SK-N-SH treated with all-trans-retinoic acid at 6 μM for 48 hours (cell line): ENCODE measurements around the gene VIT.

ENCODE experiments used
- ARNTL ChIP-seq: fragments of 450-650 bp; formaldehyde crosslinking; IDR thresholded peaks from 2 replicates; pipeline ENCODE4 v1.5.0; 2020; ENCODE audit warnings: low read depth, mild to moderate bottlenecking, moderate library complexity, borderline replicate concordance
- GLIS3 ChIP-seq: fragments of 250-450 bp; sonication (Bioruptor Pico); IDR thresholded peaks from 2 replicates; pipeline ENCODE4 v1.5.0; 2020; ENCODE audit warnings: mild to moderate bottlenecking, moderate library complexity
- ISL1 ChIP-seq: fragments of 250-450 bp; sonication (Bioruptor Pico); IDR thresholded peaks from 2 replicates; pipeline ENCODE4 v2.1.2; 2022; ENCODE audit warnings: mild to moderate bottlenecking, moderate library complexity
- OSR1 ChIP-seq: fragments of 250-450 bp; sonication (Bioruptor Pico); IDR thresholded peaks from 2 replicates; pipeline ENCODE4 v1.8.0; 2022; ENCODE audit warnings: moderate library complexity, mild to moderate bottlenecking, inconsistent platforms
- RARB ChIP-seq: fragments of 250-450 bp; sonication (Bioruptor Pico); IDR thresholded peaks from 2 replicates; pipeline ENCODE4 v1.8.0; 2021; ENCODE audit warnings: mild to moderate bottlenecking, moderate library complexity
- ZC3H10 ChIP-seq: fragments of 250-450 bp; sonication (Bioruptor Pico); IDR thresholded peaks from 2 replicates; pipeline ENCODE4 v1.5.1; 2021; ENCODE audit warnings: mild to moderate bottlenecking, moderate library complexity
- ZFP3 ChIP-seq: fragments of 250-450 bp; sonication (Bioruptor Pico); IDR thresholded peaks from 2 replicates; pipeline ENCODE4 v1.5.0; 2020; ENCODE audit warnings: mild to moderate bottlenecking, moderate library complexity
- ZNF565 ChIP-seq: fragments of 450-650 bp; formaldehyde crosslinking; conservative IDR thresholded peaks from 2 replicates; pipeline ENCODE4 v1.5.0; 2020; ENCODE audit warnings: low read depth, mild to moderate bottlenecking, moderate library complexity
- ZNF70 ChIP-seq: fragments of 450-650 bp; formaldehyde crosslinking; IDR thresholded peaks from 2 replicates; pipeline ENCODE4 v1.5.0; 2020; ENCODE audit warnings: mild to moderate bottlenecking, moderate library complexity
- TF ChIP-seq, protein P1 (sequence below): fragments of 250-450 bp; sonication (Bioruptor Pico); IDR thresholded peaks from 2 replicates; pipeline ENCODE4 v1.5.1; 2020; ENCODE audit warnings: low read depth, mild to moderate bottlenecking, moderate library complexity
- TF ChIP-seq, protein P2 (sequence below): fragments of 250-450 bp; sonication (Bioruptor Pico); IDR thresholded peaks from 2 replicates; pipeline ENCODE4 v1.8.0; 2020; ENCODE audit warnings: mild to moderate bottlenecking, moderate library complexity, borderline replicate concordance
- TF ChIP-seq, protein P3 (sequence below): fragments of 250-450 bp; sonication (Bioruptor Pico); IDR thresholded peaks from 2 replicates; pipeline ENCODE4 v1.8.0; 2021; ENCODE audit warnings: low read depth, mild to moderate bottlenecking, moderate library complexity, borderline replicate concordance
- TF ChIP-seq, protein P4 (sequence below): fragments of 250-450 bp; sonication (Bioruptor Pico); IDR thresholded peaks from 2 replicates; pipeline ENCODE4 v1.5.0; 2020; ENCODE audit warnings: mild to moderate bottlenecking, moderate library complexity
- TF ChIP-seq, protein P5 (sequence below): fragments of 250-450 bp; sonication (Bioruptor Pico); IDR thresholded peaks from 2 replicates; pipeline ENCODE4 v1.5.1; 2021; ENCODE audit warnings: mild to moderate bottlenecking, moderate library complexity

DNA sequence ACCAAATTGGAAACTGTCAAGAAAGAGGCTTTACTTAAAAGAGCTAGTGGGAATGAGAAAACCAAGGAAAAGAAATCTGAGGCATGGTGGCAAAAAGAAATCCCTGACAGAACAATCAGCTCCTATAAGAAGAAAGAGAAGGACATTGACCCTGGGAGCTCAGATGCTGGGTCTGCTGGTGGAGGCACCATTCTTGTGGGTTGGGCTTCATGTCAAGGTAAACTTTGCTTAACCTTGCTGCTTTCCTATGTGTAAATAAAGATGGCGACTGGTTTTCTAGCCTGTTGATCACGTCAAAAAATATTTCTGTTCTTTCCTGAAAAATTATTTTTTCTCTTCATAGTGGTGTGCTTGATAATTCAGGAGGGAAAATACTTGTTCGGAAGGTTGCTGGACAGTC is 58.1 kb downstream of the VIT start:
- TF ChIP-seq ISL1 (CRISPR knock-in tag), result no peak
- TF ChIP-seq OSR1 (CRISPR knock-in tag), result no peak
- no peak for TF ChIP-seq ZC3H10 (CRISPR knock-in tag)
- TF ChIP-seq, protein P1, sequence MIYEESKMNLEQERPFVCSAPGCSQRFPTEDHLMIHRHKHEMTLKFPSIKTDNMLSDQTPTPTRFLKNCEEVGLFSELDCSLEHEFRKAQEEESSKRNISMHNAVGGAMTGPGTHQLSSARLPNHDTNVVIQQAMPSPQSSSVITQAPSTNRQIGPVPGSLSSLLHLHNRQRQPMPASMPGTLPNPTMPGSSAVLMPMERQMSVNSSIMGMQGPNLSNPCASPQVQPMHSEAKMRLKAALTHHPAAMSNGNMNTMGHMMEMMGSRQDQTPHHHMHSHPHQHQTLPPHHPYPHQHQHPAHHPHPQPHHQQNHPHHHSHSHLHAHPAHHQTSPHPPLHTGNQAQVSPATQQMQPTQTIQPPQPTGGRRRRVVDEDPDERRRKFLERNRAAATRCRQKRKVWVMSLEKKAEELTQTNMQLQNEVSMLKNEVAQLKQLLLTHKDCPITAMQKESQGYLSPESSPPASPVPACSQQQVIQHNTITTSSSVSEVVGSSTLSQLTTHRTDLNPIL (CRISPR knock-in tag), result no peak
- TF ChIP-seq, protein P2, sequence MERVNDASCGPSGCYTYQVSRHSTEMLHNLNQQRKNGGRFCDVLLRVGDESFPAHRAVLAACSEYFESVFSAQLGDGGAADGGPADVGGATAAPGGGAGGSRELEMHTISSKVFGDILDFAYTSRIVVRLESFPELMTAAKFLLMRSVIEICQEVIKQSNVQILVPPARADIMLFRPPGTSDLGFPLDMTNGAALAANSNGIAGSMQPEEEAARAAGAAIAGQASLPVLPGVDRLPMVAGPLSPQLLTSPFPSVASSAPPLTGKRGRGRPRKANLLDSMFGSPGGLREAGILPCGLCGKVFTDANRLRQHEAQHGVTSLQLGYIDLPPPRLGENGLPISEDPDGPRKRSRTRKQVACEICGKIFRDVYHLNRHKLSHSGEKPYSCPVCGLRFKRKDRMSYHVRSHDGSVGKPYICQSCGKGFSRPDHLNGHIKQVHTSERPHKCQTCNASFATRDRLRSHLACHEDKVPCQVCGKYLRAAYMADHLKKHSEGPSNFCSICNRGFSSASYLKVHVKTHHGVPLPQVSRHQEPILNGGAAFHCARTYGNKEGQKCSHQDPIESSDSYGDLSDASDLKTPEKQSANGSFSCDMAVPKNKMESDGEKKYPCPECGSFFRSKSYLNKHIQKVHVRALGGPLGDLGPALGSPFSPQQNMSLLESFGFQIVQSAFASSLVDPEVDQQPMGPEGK (CRISPR knock-in tag), result no peak
- no peak for TF ChIP-seq ZFP3 (CRISPR knock-in tag)
- TF ChIP-seq, protein P3, sequence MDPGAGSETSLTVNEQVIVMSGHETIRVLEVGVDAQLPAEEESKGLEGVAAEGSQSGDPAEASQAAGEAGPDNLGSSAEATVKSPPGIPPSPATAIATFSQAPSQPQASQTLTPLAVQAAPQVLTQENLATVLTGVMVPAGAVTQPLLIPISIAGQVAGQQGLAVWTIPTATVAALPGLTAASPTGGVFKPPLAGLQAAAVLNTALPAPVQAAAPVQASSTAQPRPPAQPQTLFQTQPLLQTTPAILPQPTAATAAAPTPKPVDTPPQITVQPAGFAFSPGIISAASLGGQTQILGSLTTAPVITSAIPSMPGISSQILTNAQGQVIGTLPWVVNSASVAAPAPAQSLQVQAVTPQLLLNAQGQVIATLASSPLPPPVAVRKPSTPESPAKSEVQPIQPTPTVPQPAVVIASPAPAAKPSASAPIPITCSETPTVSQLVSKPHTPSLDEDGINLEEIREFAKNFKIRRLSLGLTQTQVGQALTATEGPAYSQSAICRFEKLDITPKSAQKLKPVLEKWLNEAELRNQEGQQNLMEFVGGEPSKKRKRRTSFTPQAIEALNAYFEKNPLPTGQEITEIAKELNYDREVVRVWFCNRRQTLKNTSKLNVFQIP (CRISPR knock-in tag), result no peak
- TF ChIP-seq RARB, result no peak
- no peak for TF ChIP-seq ZNF565 (CRISPR knock-in tag)
- no peak for TF ChIP-seq ZNF70 (CRISPR knock-in tag)
- no peak for TF ChIP-seq ARNTL (CRISPR knock-in tag)
- TF ChIP-seq, protein P4, sequence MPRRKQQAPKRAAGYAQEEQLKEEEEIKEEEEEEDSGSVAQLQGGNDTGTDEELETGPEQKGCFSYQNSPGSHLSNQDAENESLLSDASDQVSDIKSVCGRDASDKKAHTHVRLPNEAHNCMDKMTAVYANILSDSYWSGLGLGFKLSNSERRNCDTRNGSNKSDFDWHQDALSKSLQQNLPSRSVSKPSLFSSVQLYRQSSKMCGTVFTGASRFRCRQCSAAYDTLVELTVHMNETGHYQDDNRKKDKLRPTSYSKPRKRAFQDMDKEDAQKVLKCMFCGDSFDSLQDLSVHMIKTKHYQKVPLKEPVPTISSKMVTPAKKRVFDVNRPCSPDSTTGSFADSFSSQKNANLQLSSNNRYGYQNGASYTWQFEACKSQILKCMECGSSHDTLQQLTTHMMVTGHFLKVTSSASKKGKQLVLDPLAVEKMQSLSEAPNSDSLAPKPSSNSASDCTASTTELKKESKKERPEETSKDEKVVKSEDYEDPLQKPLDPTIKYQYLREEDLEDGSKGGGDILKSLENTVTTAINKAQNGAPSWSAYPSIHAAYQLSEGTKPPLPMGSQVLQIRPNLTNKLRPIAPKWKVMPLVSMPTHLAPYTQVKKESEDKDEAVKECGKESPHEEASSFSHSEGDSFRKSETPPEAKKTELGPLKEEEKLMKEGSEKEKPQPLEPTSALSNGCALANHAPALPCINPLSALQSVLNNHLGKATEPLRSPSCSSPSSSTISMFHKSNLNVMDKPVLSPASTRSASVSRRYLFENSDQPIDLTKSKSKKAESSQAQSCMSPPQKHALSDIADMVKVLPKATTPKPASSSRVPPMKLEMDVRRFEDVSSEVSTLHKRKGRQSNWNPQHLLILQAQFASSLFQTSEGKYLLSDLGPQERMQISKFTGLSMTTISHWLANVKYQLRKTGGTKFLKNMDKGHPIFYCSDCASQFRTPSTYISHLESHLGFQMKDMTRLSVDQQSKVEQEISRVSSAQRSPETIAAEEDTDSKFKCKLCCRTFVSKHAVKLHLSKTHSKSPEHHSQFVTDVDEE (CRISPR knock-in tag), result no peak
- TF ChIP-seq GLIS3 (CRISPR knock-in tag), result no peak
- TF ChIP-seq, protein P5, sequence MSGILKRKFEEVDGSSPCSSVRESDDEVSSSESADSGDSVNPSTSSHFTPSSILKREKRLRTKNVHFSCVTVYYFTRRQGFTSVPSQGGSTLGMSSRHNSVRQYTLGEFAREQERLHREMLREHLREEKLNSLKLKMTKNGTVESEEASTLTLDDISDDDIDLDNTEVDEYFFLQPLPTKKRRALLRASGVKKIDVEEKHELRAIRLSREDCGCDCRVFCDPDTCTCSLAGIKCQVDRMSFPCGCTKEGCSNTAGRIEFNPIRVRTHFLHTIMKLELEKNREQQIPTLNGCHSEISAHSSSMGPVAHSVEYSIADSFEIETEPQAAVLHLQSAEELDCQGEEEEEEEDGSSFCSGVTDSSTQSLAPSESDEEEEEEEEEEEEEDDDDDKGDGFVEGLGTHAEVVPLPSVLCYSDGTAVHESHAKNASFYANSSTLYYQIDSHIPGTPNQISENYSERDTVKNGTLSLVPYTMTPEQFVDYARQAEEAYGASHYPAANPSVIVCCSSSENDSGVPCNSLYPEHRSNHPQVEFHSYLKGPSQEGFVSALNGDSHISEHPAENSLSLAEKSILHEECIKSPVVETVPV, result no peak
